AG04449 (cell line): ENCODE results near the gene LRP2.

Experiments used
- CTCF ChIA-PET: fragments of 350-600 bp; formaldehyde crosslinking; extraction: SDS; loops from one replicate; lab custom pipeline; 2021; ENCODE audit warnings: antibody characterized with exemption; lab: Yijun Ruan, JAX
- POLR2A ChIA-PET: fragments of 400-600, 350-600 bp; formaldehyde crosslinking; extraction: SDS; loops from one replicate; lab custom pipeline; 2020; ENCODE audit warnings: antibody characterized with exemption, inconsistent platforms; lab: Yijun Ruan, JAX
- DNase-seq: peaks from one replicate; pipeline ENCODE4 v3.0.0-alpha.2; 2010; ENCODE audit warnings: low read depth, low spot score
- H3K4me3 ChIP-seq: 2 replicates; pipeline ENCODE4 v1.5.1; 2011; ENCODE audit warnings: low read depth, mild to moderate bottlenecking, control low read depth, low read length
- CTCF ChIP-seq: IDR thresholded peaks from one replicate; pipeline ENCODE4 v1.5.1; 2011; ENCODE audit warnings: mild to moderate bottlenecking, moderate library complexity, low read length, control low read depth, inconsistent platforms; ENCODE audit not compliant: insufficient read depth; ENCODE audit errors: missing control alignments

Gene LRP2

GRCh38 chr2:169172914-169173313 is 189.4 kb downstream of the LRP2 start:
- no peak for TF ChIP-seq CTCF
- POLR2A ChIA-PET = no interaction called here
- CTCF ChIA-PET = no interaction called here
- H3K4me3 ChIP-seq = no peak overlapping the region
- DNase-seq = no peak

GRCh38 chr2:169172151-169172735 is 190.1 kb downstream of the LRP2 start:
- TF ChIP-seq CTCF = no peak
- ChIA-PET CTCF (no interaction called here), POLR2A (no interaction called here)
- no peak for DNase-seq
- no peak overlapping the region for H3K4me3 ChIP-seq

- no peak for DNase-seq
- TF ChIP-seq CTCF = no peak
- CTCF ChIA-PET = no interaction called here
- H3K4me3 ChIP-seq = no peak overlapping the region
- POLR2A ChIA-PET = no interaction called here
These were observed 196.5 kb downstream of the LRP2 start for GRCh38 chr2:169165791-169166190.

GRCh38 chr2:169164311-169164710 is 198.0 kb downstream of the LRP2 start:
- no peak overlapping the region for H3K4me3 ChIP-seq
- TF ChIP-seq CTCF = no peak
- CTCF ChIA-PET = no interaction called here
- no peak for DNase-seq
- POLR2A ChIA-PET = no interaction called here

GRCh38 chr2:169162613-169163012 is 199.7 kb downstream of the LRP2 start:
- H3K4me3 ChIP-seq = no peak overlapping the region
- CTCF ChIA-PET = no interaction called here
- no peak for TF ChIP-seq CTCF
- POLR2A ChIA-PET = no interaction called here
- DNase-seq = no peak

GRCh38 chr2:169160926-169161481 is 201.3 kb downstream of the LRP2 start:
- ChIA-PET POLR2A (no interaction called here), CTCF (no interaction called here)
- TF ChIP-seq CTCF = no peak

More at GRCh38 chr2:169160926-169161481, 201.3 kb downstream of the LRP2 start:
- no peak for DNase-seq
- no peak overlapping the region for H3K4me3 ChIP-seq
